OCI-LY3 (cell line): Measurements from ENCODE around the gene FOXN1.

Source experiments
- H2AFZ ChIP-seq: fragments of 200-600, 300-600 bp; shearing (Covaris generic); 2 replicates; pipeline ENCODE4 v1.6.0; 2014; ENCODE audit warnings: antibody characterized with exemption, low read depth, low read length
- H3K27ac ChIP-seq: fragments of 200-600, 300-600 bp; sonication (generic); 2 replicates; pipeline ENCODE4 v1.5.1; 2014; ENCODE audit warnings: mild to moderate bottlenecking, low read length, moderate library complexity, mixed read lengths
- H3K27me3 ChIP-seq: fragments of 200-600, 300-600 bp; sonication (generic); 2 replicates; pipeline ENCODE4 v1.6.1; 2014; ENCODE audit warnings: low read depth, low read length, mixed read lengths
- H3K36me3 ChIP-seq: fragments of 200-600, 300-600 bp; sonication (generic); replicated peaks from 2 replicates; pipeline ENCODE3; 2014; ENCODE audit warnings: low read depth, low read length, mixed read lengths
- H3K4me1 ChIP-seq: fragments of 300-600, 200-600 bp; sonication (generic); 2 replicates; pipeline ENCODE4 v1.6.1; 2014; ENCODE audit warnings: low read length, mixed read lengths
- H3K4me2 ChIP-seq: fragments of 200-600, 300-600 bp; sonication (generic); 2 replicates; pipeline ENCODE4 v1.6.1; 2014; ENCODE audit warnings: low read length, mixed read lengths
- H3K4me3 ChIP-seq: fragments of 300-600, 200-600 bp; sonication (generic); 2 replicates; pipeline ENCODE4 v1.5.1; 2014; ENCODE audit warnings: antibody characterized with exemption, mild to moderate bottlenecking, low read length, moderate library complexity
- H3K79me2 ChIP-seq: fragments of 300-600, 200-600 bp; shearing (Covaris generic); 2 replicates; pipeline ENCODE4 v1.6.1; 2014; ENCODE audit warnings: mild to moderate bottlenecking, low read length, mixed read lengths
- H3K9ac ChIP-seq: fragments of 300-600, 200-600 bp; shearing (Covaris generic); 2 replicates; pipeline ENCODE4 v1.6.0; 2014; ENCODE audit warnings: mild to moderate bottlenecking, low read length, moderate library complexity
- H3K9me3 ChIP-seq: fragments of 200-600, 300-600 bp; shearing (Covaris generic); 2 replicates; pipeline ENCODE4 v1.6.1; 2014; ENCODE audit warnings: low read length, mixed read lengths; ENCODE audit not compliant: insufficient read depth
- H4K20me1 ChIP-seq: fragments of 200-600, 300-600 bp; sonication (generic); 2 replicates; pipeline ENCODE4 v1.6.1; 2016; ENCODE audit warnings: low read length, mixed read lengths; ENCODE audit not compliant: insufficient read depth
- EZH2phosphoT487 ChIP-seq: fragments of 200-600 bp; shearing (Covaris generic); IDR thresholded peaks from 2 replicates; pipeline ENCODE4 v1.6.1; 2018; ENCODE audit warnings: antibody characterized with exemption, mixed run types, low read depth
- TF ChIP-seq, protein P1 (sequence below): fragments of 200-600, 300-600 bp; sonication (generic); IDR thresholded peaks from 2 replicates; pipeline ENCODE4 v1.5.1; 2014; ENCODE audit warnings: antibody characterized with exemption, low read length, low read depth

FOXN1 gene

DNA sequence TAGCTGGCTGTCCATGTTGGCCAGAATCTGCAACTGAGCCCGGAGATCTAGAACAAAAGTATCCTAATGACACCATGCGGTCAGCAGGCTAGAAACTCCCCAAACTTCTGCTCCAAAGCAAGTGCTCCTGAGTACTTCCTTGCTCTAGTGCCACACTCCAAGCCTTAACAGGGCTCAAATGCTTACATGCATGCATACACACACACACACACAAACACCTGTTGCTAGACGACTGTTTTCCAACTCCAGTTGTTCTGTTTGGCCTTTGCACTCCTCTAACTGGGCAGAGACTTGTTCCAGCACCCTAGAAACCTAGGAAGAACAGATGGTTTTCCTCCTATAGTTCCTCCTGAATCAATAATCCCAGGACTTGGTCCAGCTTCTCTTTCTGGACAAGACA lies 78.3 kb downstream of the FOXN1 start:
- H3K36me3 ChIP-seq, result peaks cover 79% of the 10 kb centered on the region
- TF ChIP-seq EZH2phosphoT487, result no peak
- TF ChIP-seq, protein P1, sequence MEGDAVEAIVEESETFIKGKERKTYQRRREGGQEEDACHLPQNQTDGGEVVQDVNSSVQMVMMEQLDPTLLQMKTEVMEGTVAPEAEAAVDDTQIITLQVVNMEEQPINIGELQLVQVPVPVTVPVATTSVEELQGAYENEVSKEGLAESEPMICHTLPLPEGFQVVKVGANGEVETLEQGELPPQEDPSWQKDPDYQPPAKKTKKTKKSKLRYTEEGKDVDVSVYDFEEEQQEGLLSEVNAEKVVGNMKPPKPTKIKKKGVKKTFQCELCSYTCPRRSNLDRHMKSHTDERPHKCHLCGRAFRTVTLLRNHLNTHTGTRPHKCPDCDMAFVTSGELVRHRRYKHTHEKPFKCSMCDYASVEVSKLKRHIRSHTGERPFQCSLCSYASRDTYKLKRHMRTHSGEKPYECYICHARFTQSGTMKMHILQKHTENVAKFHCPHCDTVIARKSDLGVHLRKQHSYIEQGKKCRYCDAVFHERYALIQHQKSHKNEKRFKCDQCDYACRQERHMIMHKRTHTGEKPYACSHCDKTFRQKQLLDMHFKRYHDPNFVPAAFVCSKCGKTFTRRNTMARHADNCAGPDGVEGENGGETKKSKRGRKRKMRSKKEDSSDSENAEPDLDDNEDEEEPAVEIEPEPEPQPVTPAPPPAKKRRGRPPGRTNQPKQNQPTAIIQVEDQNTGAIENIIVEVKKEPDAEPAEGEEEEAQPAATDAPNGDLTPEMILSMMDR, result no peak

DNA sequence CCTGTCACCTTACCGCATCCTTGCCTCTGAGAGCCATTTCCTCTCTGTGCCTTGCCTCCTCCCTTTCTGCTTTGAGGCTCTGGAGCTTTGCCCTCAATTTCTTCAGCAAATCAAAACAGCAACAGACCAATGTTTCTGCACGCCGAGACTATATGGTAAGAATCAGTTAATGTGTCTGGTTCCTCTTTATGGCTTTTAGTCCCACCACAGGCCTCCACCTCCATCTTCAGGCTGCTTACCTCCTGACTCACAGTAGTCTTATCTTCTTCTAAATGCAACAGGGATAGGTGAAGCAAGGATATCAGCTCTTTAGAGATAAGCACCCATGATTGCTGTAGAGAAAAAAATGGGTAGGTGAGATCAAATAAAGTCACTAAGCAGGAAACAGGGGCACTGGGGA lies 79.7 kb downstream of the FOXN1 start:
- Histone ChIP-seq H3K27me3 (no peaks in the 10 kb centered on the region), H3K27ac (no peak overlapping the region), H3K36me3 (peaks cover 75% of the 10 kb centered on the region), H4K20me1 (peaks cover 11% of the 10 kb centered on the region; the same call in 1 of the 2 replicates), H3K9ac (no peak overlapping the region), H3K79me2 (no peaks in the 10 kb centered on the region), H3K9me3 (no peaks in the 10 kb centered on the region), H3K4me2 (no peak overlapping the region), H3K4me1 (peaks cover 2% of the 10 kb centered on the region), H2AFZ (no peak overlapping the region), H3K4me3 (no peak overlapping the region)
- no peak for TF ChIP-seq EZH2phosphoT487
- TF ChIP-seq, protein P1, result no peak

More for the DNA sequence above, 78.3 kb downstream of the FOXN1 start:
- no peak overlapping the region for H3K4me2 ChIP-seq
- no peak overlapping the region for H3K9ac ChIP-seq
- H3K4me1 ChIP-seq, result peaks cover 16% of the 10 kb centered on the region
- H3K4me3 ChIP-seq, result no peak overlapping the region
- no peaks in the 10 kb centered on the region for H3K79me2 ChIP-seq
- H2AFZ ChIP-seq, result no peak overlapping the region
- H4K20me1 ChIP-seq, result peaks cover 16% of the 10 kb centered on the region; the same call in 1 of the 2 replicates
- H3K27ac ChIP-seq, result no peak overlapping the region
- H3K27me3 ChIP-seq, result no peaks in the 10 kb centered on the region
- no peaks in the 10 kb centered on the region for H3K9me3 ChIP-seq
